Calu3 (cell line): Measurements from ENCODE around the gene PHKA2. TPM values are rescaled to one million over a fixed set of nuclear protein-coding genes. Genes with fewer than 3 reads are reported as not detected.

Experiments used
- BruUV-seq: library from RNA; stranded (reverse); fragments of 400-500 nt; replicated peaks from 2 replicates; lab custom pipeline; 2021; lab: Mats Ljungman, UMichigan
- CTCF ChIA-PET: fragments of 300-600 bp; sonication (Branson Sonifier 250); formaldehyde crosslinking; loops from one replicate; lab custom pipeline; 2022; ENCODE audit warnings: antibody characterized with exemption; lab: Charles Lee
- DNase-seq: peaks from one replicate; pipeline ENCODE4 v3.0.0; 2022
- H3K27ac Mint-ChIP-seq: one replicate; pipeline ENCODE4 v1.8.0; 2022; ENCODE audit warnings: mixed read lengths; ENCODE audit not compliant: unreplicated experiment
- H3K27me3 Mint-ChIP-seq: one replicate; pipeline ENCODE4 v1.8.0; 2022; ENCODE audit warnings: mixed read lengths; ENCODE audit not compliant: unreplicated experiment
- H3K36me3 Mint-ChIP-seq: one replicate; pipeline ENCODE4 v1.8.0; 2022; ENCODE audit warnings: mild to moderate bottlenecking, moderate library complexity, mixed read lengths; ENCODE audit not compliant: insufficient read depth, unreplicated experiment
- H3K4me1 Mint-ChIP-seq: one replicate; pipeline ENCODE4 v1.8.0; 2022; ENCODE audit warnings: mild to moderate bottlenecking, low read depth, mixed read lengths; ENCODE audit not compliant: unreplicated experiment
- H3K4me3 Mint-ChIP-seq: one replicate; pipeline ENCODE4 v1.8.0; 2022; ENCODE audit warnings: mild to moderate bottlenecking, low read depth, moderate library complexity, mixed read lengths; ENCODE audit not compliant: unreplicated experiment
- H3K9me3 Mint-ChIP-seq: one replicate; pipeline ENCODE4 v1.8.0; 2022; ENCODE audit warnings: low read depth, mixed read lengths; ENCODE audit not compliant: unreplicated experiment
- CTCF ChIP-seq: fragments of 200-600 bp; IDR thresholded peaks from one replicate; pipeline ENCODE4 v1.8.0; 2022; ENCODE audit warnings: antibody characterized with exemption; ENCODE audit not compliant: unreplicated experiment
- intact Hi-C: fragments of 100-400 bp; cut with micrococcal nuclease; formaldehyde crosslinking; loops from one replicate; pipeline ENCODE4 v1.10.0; 2022; ENCODE audit not compliant: unreplicated experiment
- total RNA-seq: library from RNA; stranded (reverse); gene quantifications from 2 replicates; pipeline ENCODE4 v1.2.3, GENCODE V29; 2022

The PHKA2 gene
- total RNA-seq, 1 experiment from 2014 or later: 47.6 TPM

GRCh38 chrX:18893536-18893935, 90.4 kb downstream of the PHKA2 start:
- Mint-ChIP-seq H3K4me3 (no peak overlapping the region), H3K4me1 (no peaks in the 10 kb centered on the region), H3K9me3 (no peaks in the 10 kb centered on the region), H3K27me3 (no peaks in the 10 kb centered on the region), H3K36me3 (peaks cover 4% of the 10 kb centered on the region), H3K27ac (no peak overlapping the region)
- intact Hi-C loops: no loop called here
- TF ChIP-seq CTCF: no peak
- no peak for DNase-seq
- CTCF ChIA-PET: no interaction called here
- no TSS peak for BruUV-seq

- Mint-ChIP-seq H3K27ac (no peak overlapping the region), H3K4me1 (no peaks in the 10 kb centered on the region), H3K27me3 (no peaks in the 10 kb centered on the region), H3K9me3 (no peaks in the 10 kb centered on the region), H3K36me3 (peaks cover 5% of the 10 kb centered on the region), H3K4me3 (no peak overlapping the region)
- intact Hi-C loops: no loop called here
- no TSS peak for BruUV-seq
- CTCF ChIA-PET: no interaction called here
- no peak for DNase-seq
- TF ChIP-seq CTCF: no peak
Observed at GRCh38 chrX:18892899-18893298, 91.0 kb downstream of the PHKA2 start.

GRCh38 chrX:18891548-18891945, 92.4 kb downstream of the PHKA2 start:
- H3K9me3 Mint-ChIP-seq: no peaks in the 10 kb centered on the region
- CTCF ChIA-PET: no interaction called here
- peaks cover 17% of the 10 kb centered on the region for H3K36me3 Mint-ChIP-seq
- H3K4me3 Mint-ChIP-seq: no peak overlapping the region
- no peak for DNase-seq
- TF ChIP-seq CTCF: no peak
- no peaks in the 10 kb centered on the region for H3K27me3 Mint-ChIP-seq
- no TSS peak for BruUV-seq
- no peak overlapping the region for H3K27ac Mint-ChIP-seq
- intact Hi-C loops: no loop called here
- H3K4me1 Mint-ChIP-seq: peaks cover 10% of the 10 kb centered on the region

GRCh38 chrX:18890724-18891547, 93.0 kb downstream of the PHKA2 start:
- no peaks in the 10 kb centered on the region for H3K9me3 Mint-ChIP-seq

More at GRCh38 chrX:18890724-18891547, 93.0 kb downstream of the PHKA2 start:
- Mint-ChIP-seq H3K4me1 (peaks cover 16% of the 10 kb centered on the region), H3K27me3 (no peaks in the 10 kb centered on the region), H3K36me3 (peaks cover 23% of the 10 kb centered on the region), H3K27ac (no peak overlapping the region), H3K4me3 (no peak overlapping the region)
- TF ChIP-seq CTCF: no peak
- CTCF ChIA-PET: no interaction called here
- no TSS peak for BruUV-seq
- no peak for DNase-seq
- intact Hi-C loops: no loop called here
